ENCODE results near the gene MUS81. TPM values are rescaled to one million over a fixed set of nuclear protein-coding genes. Genes with fewer than 3 reads are reported as not detected.
A peak's percentile ranks its signal among the peaks of the same experiment; 100 is the strongest.

MUS81 gene
- total RNA-seq, 2 donors from 2014 or later, result 51.0 to 64.5 TPM

DNA sequence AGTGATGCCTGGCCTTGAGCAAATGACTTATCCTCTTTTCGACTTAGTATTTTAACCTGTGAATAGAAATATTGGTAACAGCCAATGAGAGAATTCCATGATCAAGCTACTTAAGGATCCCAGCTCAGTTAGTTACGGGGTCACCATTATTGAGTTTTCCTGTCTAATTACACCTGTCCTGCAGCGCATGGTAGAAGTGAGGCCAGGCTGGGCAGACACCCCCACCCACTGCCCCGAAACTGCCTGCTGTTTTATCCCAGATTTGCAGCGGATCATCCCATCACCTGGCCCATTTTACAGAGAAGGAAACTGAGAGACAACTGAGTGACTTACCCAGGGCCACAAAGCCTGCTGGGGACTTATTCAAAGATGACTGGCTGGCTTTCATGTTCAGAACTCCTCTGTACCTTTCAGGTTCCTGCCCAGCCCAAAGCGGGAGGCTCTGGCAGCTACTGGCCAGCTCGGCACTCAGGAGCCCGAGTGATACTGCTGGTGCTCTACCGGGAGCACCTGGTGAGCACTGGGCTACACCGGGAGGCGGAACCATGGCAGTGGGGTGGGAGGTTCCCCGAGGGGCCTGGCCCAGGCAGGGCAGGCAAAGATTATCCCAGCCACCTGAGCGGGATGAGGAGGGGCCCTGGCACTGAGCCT is 1.4 kb downstream of the MUS81 start:
- Mint-ChIP-seq H3K36me3 (ENCODE audit: low read depth) (peaks cover 40% of the 10 kb centered on the region), H3K4me3 (peak overlapping the region; percentile 88), H3K9me3 (no peaks in the 10 kb centered on the region), H3K4me1 (peaks cover 14% of the 10 kb centered on the region), H3K27me3 (ENCODE audit: insufficient read depth) (no peaks in the 10 kb centered on the region), H3K27ac (peak overlapping the region; percentile 91)
- peak overlapping the region; percentile 97 for H3K4me3 ChIP-seq (ENCODE audit: low read length)
- no peaks in the 10 kb centered on the region for H3K27me3 ChIP-seq (ENCODE audit: control insufficient read depth, insufficient read depth, low read length, poor library complexity, severe bottlenecking)
- no peaks in the 10 kb centered on the region for H3K9me3 ChIP-seq (ENCODE audit: control insufficient read depth, low read length)
- peaks cover 10% of the 10 kb centered on the region for H3K4me1 ChIP-seq (ENCODE audit: control insufficient read depth, insufficient read depth, low read length)
- TF ChIP-seq, protein P1, sequence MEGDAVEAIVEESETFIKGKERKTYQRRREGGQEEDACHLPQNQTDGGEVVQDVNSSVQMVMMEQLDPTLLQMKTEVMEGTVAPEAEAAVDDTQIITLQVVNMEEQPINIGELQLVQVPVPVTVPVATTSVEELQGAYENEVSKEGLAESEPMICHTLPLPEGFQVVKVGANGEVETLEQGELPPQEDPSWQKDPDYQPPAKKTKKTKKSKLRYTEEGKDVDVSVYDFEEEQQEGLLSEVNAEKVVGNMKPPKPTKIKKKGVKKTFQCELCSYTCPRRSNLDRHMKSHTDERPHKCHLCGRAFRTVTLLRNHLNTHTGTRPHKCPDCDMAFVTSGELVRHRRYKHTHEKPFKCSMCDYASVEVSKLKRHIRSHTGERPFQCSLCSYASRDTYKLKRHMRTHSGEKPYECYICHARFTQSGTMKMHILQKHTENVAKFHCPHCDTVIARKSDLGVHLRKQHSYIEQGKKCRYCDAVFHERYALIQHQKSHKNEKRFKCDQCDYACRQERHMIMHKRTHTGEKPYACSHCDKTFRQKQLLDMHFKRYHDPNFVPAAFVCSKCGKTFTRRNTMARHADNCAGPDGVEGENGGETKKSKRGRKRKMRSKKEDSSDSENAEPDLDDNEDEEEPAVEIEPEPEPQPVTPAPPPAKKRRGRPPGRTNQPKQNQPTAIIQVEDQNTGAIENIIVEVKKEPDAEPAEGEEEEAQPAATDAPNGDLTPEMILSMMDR (conservative IDR thresholded peaks at IDR 0.05), result no peak
- H3K27ac ChIP-seq (ENCODE audit: low read depth, low read length), result no peak overlapping the region
- H3K9ac ChIP-seq (ENCODE audit: extremely low read depth, low read length, poor library complexity, severe bottlenecking), result peak overlapping the region; percentile 64
- 89 to 94% methylated on average over 9 to 13 of the region's 13 CpGs for WGBS, 2 experiments (ENCODE audit: insufficient coverage in 1 of 2, insufficient read length in 1 of 2)
- peak; percentile 42 for DNase-seq
- H3K36me3 ChIP-seq (ENCODE audit: control insufficient read depth, insufficient read depth, low read length), result peaks cover 51% of the 10 kb centered on the region

DNA sequence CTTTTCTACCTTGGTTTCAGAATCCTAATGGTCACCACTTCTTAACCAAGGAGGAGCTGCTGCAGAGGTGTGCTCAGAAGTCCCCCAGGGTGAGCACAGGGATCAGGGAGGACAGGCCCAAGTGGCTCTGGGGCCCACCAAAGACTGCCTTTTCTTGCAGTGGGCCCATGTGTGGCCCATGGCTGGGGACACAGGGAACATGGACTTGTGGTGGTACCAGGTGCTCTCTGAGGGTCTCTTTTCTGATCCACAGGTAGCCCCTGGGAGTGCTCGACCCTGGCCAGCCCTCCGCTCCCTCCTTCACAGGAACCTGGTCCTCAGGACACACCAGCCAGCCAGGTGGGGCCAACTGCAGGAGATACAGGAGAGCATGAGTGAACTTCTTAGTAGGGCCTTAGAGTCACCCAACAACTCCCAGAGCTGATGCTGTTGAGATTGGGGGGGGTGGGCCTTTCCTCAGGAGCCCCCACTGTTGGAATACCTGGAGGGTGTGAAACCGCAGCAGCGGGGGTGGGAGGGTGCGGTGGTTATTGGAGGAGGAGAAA is 2.0 kb downstream of the MUS81 start:
- no peak overlapping the region for H3K27ac ChIP-seq (ENCODE audit: low read depth, low read length)
- H3K4me3 ChIP-seq (ENCODE audit: low read length), result no peak overlapping the region
- peaks cover 53% of the 10 kb centered on the region for H3K36me3 ChIP-seq (ENCODE audit: control insufficient read depth, insufficient read depth, low read length)
- H3K4me3 Mint-ChIP-seq, result peak overlapping the region; percentile 88
- H3K4me1 Mint-ChIP-seq, result peaks cover 15% of the 10 kb centered on the region
- no peaks in the 10 kb centered on the region for H3K9me3 ChIP-seq (ENCODE audit: control insufficient read depth, low read length)
- TF ChIP-seq, protein P1 (conservative IDR thresholded peaks at IDR 0.05), result no peak
- H3K4me1 ChIP-seq (ENCODE audit: control insufficient read depth, insufficient read depth, low read length), result peaks cover 10% of the 10 kb centered on the region
- H3K27ac Mint-ChIP-seq, result peak overlapping the region; percentile 61
- peaks cover 43% of the 10 kb centered on the region for H3K36me3 Mint-ChIP-seq (ENCODE audit: low read depth)
- H3K27me3 ChIP-seq (ENCODE audit: control insufficient read depth, insufficient read depth, low read length, poor library complexity, severe bottlenecking), result no peaks in the 10 kb centered on the region
- no peaks in the 10 kb centered on the region for H3K9me3 Mint-ChIP-seq
- H3K27me3 Mint-ChIP-seq (ENCODE audit: insufficient read depth), result no peaks in the 10 kb centered on the region
- DNase-seq, result no peak
- no peak overlapping the region for H3K9ac ChIP-seq (ENCODE audit: extremely low read depth, low read length, poor library complexity, severe bottlenecking)
- 73 to 86% methylated on average over 3 to 5 of the region's 5 CpGs for WGBS, 2 experiments (ENCODE audit: insufficient coverage in 1 of 2, insufficient read length in 1 of 2)

DNA sequence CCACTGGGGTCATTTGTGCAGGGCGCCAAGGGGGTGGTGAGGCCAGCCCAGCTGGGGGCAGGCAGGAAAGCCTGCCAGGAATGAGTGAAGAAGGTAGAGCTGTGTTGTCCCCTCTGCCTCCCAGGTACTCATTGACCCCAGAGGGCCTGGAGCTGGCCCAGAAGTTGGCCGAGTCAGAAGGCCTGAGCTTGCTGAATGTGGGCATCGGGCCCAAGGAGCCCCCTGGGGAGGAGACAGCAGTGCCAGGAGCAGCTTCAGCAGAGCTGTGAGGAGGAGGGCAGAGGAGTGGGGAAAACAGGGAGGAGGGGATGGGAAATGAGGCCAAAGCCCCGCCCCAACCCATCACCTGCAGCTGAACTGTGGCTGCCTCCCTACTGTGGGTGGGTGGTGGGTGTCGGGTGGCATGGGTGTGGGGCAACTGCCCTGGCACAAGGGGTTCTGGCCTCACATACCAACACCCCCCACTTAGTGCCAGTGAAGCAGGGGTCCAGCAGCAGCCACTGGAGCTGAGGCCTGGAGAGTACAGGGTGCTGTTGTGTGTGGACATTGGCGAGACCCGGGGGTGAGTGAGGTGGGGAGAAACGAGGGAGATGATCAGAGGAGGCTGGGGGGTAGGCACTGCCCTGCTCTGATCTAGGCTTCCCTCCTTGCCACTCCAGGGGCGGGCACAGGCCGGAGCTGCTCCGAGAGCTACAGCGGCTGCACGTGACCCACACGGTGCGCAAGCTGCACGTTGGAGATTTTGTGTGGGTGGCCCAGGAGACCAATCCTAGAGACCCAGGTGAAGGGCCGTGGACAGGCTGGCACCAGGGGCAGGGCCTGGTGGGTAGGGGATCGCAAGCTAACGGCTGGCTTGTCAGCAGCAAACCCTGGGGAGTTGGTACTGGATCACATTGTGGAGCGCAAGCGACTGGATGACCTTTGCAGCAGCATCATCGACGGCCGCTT is 3.0 kb downstream of the MUS81 start:
- Mint-ChIP-seq H3K4me1 (peaks cover 17% of the 10 kb centered on the region), H3K4me3 (peak overlapping the region; percentile 35), H3K9me3 (no peaks in the 10 kb centered on the region), H3K36me3 (ENCODE audit: low read depth) (peaks cover 47% of the 10 kb centered on the region), H3K27me3 (ENCODE audit: insufficient read depth) (no peaks in the 10 kb centered on the region), H3K27ac (peak overlapping the region; percentile 61)
- WGBS, 2 experiments (ENCODE audit: insufficient coverage in 1 of 2, insufficient read length in 1 of 2), result 91 to 97% methylated on average over 19 to 22 of the region's 24 CpGs
- DNase-seq, result no peak
- TF ChIP-seq, protein P1 (conservative IDR thresholded peaks at IDR 0.05), result no peak
- Histone ChIP-seq H3K36me3 (ENCODE audit: control insufficient read depth, insufficient read depth, low read length) (peaks cover 61% of the 10 kb centered on the region), H3K27me3 (ENCODE audit: control insufficient read depth, insufficient read depth, low read length, poor library complexity, severe bottlenecking) (no peaks in the 10 kb centered on the region), H3K9ac (ENCODE audit: extremely low read depth, low read length, poor library complexity, severe bottlenecking) (no peak overlapping the region), H3K4me3 (ENCODE audit: low read length) (no peak overlapping the region), H3K4me1 (ENCODE audit: control insufficient read depth, insufficient read depth, low read length) (peaks cover 10% of the 10 kb centered on the region), H3K9me3 (ENCODE audit: control insufficient read depth, low read length) (no peaks in the 10 kb centered on the region), H3K27ac (ENCODE audit: low read depth, low read length) (no peak overlapping the region)

All from endodermal cell (in vitro differentiated cells).